Mammary epithelial cell (primary cell): ENCODE results near the gene WAC.

Experiments used
- EZH2 ChIP-seq: IDR thresholded peaks from 2 replicates; pipeline ENCODE4 v1.6.1; 2012; ENCODE audit warnings: low read length, inconsistent platforms, borderline replicate concordance
- TF ChIP-seq, protein P1 (sequence below), 2 donors: IDR thresholded peaks in 1 of 2; conservative IDR thresholded peaks in 1 of 2; 2 replicates each; pipeline ENCODE4 v1.5.1; 2011 to 2012; ENCODE audit warnings: inconsistent platforms in 2 of 2, low read length in 2 of 2, mild to moderate bottlenecking in 2 of 2, control low read depth in 1 of 2, low read depth in 1 of 2; ENCODE audit not compliant: insufficient read depth in 1 of 2; ENCODE audit errors: extremely low read depth in 1 of 2

DNA sequence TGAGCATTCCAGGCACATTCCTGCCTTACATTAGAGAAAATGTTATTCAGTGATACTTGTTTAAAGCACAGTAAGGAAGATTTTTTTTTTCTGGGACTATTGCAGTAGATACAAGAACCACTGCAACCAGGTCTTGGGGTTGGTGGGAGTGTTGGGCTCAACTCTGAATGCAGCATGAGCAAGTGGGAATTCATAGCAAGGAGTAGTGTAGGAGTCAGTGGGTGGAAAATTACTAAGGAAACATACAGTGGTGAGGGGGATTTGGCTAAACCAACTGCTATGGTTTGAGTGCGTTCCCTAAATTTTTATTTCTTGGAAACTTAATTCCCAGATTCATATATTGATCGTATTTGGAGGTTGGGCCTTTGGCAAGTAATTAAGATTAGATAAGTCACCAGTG lies 22.4 kb downstream of the WAC start:
- TF ChIP-seq, protein P1, sequence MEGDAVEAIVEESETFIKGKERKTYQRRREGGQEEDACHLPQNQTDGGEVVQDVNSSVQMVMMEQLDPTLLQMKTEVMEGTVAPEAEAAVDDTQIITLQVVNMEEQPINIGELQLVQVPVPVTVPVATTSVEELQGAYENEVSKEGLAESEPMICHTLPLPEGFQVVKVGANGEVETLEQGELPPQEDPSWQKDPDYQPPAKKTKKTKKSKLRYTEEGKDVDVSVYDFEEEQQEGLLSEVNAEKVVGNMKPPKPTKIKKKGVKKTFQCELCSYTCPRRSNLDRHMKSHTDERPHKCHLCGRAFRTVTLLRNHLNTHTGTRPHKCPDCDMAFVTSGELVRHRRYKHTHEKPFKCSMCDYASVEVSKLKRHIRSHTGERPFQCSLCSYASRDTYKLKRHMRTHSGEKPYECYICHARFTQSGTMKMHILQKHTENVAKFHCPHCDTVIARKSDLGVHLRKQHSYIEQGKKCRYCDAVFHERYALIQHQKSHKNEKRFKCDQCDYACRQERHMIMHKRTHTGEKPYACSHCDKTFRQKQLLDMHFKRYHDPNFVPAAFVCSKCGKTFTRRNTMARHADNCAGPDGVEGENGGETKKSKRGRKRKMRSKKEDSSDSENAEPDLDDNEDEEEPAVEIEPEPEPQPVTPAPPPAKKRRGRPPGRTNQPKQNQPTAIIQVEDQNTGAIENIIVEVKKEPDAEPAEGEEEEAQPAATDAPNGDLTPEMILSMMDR (conservative IDR thresholded peaks at IDR 0.05 in 1 of 2, IDR thresholded peaks at IDR 0.05 in 1 of 2; ENCODE audit: extremely low read depth in 1 of 2, insufficient read depth in 1 of 2, low read depth in 1 of 2, low read length in 2 of 2) = no peak
- no peak for TF ChIP-seq EZH2
